Anterior cingulate cortex (tissue), 58 donors: ENCODE data around the gene MARS1.
"Not testable (repeated sequence)": the region's sequence is repeated elsewhere in the genome, so short reads cannot be mapped to it uniquely, and the experiment has no call there.

Source experiments
- DNase-seq, 58 donors: peaks; one replicate each; lab custom pipeline; 2025; lab: John Stamatoyannopoulos, UW

MARS1 gene

DNA sequence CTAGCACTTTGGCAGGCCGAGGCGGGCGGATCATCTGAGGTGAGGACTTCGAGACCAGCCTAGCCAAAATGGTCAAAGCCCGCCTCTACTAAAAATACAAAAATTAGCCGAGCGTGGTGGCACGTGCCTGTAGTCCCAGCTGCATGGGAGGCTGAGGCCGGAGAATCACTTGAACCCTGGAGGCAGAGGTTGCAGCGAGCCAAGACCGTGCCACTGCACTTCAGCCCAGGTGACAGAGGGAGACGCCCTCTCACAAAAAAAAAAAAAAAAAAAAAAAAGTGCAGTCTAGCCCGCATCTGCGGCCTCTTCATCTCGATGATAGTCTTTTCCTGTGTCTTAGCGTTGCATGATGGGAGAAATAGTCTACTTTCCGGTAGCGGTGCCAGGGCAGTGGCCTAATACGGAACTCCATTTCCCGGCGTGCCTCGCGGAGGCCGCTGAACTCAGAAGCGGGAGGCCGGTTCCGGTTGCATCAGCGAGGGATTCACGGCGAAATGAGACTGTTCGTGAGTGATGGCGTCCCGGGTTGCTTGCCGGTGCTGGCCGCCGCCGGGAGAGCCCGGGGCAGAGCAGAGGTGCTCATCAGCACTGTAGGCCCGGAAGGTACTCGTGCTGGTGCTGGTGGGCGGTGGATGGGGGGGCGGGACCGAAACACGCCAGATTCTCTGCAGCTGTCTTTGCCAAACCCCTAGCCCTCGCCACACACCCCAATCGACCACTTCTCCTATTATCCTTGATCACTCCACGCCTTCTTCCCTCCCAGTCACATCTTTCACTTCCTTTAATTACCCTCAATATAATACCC lies at the start of gene MARS1:
Gene MARS1 (plus strand): TSS at position 472 of the 805 bp plus-strand sequence. CDS start 23 bp downstream, at position 495.
- DNase-seq, result peak; percentile 25 to 98 (median 91)

DNA sequence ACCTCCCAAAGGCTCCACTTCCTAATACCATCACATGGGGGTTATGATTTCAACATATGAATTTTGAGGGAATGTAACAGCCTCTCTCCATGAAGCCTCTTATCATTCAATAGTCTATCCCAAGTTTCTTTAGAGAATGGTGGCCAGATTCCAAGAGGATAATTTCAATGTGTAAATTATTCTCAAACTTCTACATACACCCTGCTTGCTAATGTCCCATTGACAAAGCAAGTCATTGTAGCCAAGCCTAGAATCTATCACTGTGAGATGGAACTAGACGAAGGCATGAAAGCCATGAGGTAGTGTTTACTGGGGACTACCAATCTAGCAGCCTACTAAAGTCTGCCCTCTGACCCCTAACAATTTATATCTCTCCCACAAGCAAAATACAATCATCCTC lies 49.5 kb upstream of the MARS1 start:
- DNase-seq, result no peak

DNA sequence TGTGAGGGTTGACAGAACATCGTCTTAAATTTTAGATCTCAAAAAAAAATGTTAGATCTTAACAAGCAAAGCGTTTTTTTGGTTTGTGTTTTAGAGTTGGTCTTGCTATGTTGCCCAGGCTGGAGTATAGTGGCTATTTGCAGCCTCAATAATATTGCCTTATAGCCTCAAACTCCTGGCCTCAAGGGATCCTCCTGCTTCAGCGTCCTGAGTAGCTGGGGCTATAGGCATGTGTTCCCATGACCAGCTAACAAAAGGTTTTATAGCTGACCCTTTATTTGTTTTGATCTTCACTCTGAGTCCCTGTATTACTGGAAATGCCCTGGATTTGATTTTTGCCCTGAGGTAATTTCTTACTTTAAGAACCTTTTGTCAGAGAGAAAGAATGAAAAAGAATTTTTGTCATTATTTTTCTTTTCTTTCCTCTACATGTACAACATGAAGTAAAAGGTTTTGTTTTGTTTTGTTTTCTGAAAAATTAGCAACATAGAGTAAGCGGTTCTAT lies 48.1 kb upstream of the MARS1 start:
- no peak for DNase-seq

DNA sequence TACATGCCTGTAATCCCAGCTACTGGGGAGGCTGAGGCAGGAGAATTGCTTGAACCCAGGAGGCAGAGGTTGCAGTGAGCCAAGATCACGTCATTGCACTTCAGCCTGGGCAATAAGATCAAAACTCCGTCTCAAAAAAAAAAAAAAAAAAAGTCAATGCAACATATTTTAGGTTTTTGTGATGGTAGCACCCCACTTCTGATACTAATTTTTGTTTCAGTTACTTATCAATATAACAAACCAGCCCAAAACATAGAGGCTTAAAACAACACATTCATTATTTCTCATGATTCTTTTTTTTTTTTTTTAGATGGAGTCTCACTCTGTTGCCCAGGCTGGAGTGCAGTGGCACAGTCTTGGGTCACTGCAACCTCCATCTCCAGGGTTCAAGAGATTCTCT lies 46.5 kb upstream of the MARS1 start:
- not testable (repeated sequence) for DNase-seq

DNA sequence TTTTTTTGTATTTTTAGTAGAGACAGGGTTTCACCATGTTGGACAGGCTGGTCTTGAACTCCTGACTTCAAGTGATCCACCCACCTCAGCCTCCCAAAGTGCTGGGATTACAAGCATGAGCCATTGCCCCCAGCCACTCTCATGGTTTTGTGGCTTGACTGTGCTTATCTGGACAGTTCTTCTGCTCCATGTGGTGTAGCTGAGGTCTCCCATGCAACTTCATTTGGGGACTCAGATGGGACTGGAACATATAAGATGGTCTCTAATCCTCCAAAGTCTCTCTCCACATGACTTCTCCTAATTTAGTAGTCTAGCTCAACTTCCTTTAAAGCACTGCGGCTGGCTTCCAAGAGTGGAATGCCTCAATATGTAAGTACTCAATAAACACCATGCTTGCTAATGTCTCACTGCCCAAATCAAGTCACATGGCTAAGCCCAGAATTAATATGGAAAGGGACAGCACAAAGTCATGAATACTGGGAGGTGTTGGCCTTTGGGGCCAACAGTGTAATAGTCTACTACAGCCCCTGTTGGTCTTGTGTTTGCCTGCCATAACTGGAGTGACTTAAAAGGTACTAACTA lies 45.9 kb upstream of the MARS1 start:
- DNase-seq, result no peak

DNA sequence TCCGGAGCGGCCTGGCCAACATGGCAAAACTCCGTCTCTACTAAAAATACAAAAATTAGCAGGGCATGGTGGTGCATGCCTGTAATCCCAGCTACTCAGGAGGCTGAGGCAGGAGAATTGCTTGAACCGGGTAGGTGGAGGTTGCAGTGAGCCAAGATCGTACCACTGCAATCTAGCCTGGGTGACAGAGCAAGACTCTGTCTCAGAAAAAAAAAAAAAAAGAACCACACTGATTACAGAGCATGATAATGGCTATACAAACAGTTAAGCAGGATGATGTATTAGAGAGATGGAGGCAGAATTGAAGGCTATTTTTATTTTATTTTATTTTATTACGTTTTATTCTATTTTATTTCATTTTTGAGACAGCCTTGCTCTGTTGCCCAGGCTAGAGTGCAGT lies 43.5 kb upstream of the MARS1 start:
- not testable (repeated sequence) for DNase-seq

DNA sequence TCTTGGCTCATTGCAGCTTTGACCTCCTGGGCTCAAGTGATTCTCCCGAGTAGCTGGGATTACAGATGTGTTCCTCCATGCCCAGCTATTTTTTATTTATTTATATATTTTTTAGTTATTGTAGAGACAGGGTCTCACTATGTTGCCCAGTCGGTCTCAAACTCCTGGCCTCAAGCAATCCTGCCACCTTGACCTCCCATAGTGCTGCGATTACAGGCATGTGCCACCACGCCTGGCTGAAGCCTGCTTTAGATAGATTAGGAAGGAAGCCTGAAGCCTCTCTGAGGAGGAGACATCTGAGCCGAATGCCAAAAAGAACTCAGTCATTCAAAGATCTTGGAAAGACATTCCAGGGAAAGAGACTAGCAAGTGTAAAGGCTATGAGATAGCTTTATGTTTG lies 43.1 kb upstream of the MARS1 start:
- no peak for DNase-seq

DNA sequence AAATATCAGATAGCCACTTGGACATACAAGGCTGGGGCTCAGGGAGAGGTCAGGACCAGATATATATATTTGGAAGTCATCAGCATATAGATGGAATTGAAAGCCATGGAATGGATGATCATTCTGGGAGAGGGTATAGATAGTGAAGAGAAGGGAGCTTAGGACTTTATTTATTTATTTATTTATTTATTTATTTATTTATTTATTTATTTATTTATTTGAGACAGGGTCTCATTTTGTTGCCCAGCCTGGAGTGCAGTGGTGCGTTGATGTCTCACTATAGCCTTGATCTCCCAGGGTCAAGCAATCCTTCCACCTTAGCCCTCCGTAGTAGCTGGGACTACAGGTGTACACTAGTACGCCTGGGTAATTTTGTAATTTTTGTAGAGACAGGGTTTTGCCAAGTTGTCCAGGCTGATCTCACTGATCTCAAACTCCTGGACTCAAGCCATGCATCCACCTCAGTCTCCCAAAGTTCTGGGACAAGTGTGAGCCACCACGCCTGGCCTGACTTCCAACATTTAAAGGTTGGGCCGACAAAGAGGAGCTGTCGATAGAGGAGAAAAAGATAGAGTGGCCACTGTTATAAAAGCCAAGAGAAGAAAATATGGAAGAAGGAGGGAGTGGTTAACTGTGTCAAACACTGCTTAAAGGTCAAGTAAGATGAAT lies 41.4 kb upstream of the MARS1 start:
- no peak for DNase-seq

DNA sequence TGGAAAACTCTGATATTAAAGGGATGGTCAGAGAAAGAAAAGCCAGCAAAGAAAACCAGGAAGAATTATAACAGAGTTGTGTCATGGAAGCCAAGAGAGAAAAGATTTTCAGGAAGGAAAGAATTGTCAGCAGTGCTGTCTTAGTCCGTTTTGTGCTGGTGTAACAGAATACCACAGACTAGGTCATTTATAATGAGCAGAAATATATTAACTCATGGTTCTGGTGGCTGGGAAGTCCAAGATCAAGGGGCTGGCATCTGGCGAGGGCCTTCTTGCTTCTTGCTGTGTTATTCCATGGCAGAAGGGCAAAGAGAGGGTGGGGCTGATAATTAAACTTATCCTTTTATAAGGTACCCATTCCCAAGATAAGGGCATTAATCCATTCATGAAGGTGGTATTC lies 39.2 kb upstream of the MARS1 start:
- no peak for DNase-seq

DNA sequence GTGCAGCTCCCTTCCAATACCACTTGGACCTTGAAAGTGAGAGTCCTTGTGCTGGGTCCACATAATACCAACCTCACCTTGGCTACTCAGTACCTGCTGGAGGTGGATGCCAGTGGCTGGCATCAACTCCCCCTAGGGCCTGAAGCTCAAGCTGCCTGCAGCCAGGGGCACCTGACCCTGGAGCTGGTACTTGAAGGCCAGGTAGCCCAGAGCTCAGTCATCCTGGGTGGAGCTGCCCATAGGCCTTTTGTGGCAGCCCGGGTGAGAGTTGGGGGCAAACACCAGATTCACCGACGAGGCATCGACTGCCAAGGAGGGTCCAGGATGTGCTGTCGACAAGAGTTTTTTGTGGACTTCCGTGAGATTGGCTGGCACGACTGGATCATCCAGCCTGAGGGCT lies 38.5 kb upstream of the MARS1 start:
- no peak for DNase-seq

DNA sequence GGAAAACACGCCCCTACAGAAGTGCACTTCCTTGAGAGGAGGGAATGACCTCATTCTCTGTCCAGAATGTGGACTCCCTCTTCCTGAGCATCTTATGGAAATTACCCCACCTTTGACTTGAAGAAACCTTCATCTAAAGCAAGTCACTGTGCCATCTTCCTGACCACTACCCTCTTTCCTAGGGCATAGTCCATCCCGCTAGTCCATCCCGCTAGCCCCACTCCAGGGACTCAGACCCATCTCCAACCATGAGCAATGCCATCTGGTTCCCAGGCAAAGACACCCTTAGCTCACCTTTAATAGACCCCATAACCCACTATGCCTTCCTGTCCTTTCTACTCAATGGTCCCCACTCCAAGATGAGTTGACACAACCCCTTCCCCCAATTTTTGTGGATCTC lies 37.8 kb upstream of the MARS1 start:
- no peak for DNase-seq

DNA sequence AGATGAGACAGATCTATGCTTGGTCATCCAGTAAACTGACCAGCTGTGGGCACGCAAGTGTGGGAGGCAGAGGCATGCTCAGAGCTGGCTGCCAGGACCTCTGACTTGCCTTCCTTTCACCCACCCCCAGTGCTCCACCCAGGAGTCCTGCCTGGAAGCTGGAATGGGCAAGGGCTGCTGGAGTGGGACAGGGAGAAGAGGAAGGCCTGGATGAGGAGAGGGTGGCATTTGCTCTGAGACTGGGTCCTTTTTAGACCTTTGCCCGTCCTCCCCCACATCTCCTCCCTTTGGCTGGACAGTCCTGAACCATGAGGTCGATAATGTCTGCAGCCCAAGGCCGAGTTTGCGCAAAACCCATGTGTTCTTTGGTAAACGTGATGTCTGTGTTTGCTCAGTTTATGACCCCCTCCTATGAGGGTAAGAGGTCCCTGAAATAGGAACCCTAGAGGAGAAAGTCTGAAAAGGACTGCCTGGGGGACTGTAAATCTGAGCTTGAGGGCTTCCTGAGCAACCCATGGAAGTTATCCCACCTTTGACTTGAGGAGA lies 36.6 kb upstream of the MARS1 start:
- DNase-seq, result no peak

DNA sequence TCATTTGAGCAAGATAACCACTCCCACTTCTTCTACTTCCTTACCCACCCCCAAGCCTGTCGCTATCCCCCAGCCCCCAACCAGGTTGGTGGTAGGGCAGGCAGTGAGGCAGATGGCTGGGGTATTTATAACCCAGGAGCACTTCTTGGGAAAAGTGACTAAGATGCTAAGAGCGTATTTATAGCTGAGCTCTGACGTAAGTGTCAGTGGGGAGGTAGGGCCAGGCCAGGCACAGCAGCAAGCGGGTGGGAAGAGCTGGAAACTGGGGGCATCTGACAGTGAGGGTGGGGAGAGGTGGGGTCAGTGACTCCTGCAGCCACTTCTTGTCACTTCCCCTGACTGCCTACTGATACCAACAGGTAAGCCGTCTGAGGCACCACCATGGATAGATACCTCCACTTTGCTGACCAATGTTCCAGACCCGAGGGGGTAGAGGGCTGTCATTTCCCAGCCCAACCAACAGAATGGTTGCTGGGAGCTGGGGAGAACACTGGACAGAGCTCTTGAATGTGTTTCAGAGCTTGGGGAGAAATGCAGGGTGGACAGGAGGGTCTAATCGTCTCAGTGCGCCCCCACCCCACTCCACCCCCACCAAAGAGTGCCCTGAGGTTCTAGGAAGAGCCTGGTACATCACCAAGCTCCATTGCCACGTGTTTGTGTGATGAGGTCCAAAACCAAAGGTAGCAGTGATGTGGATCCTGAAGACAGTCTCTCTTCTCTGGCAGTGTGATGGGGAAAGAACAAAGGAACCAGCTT lies 35.5 kb upstream of the MARS1 start:
- peak in 32 of 58 donors; percentile 9 to 70 (median 35) for DNase-seq

DNA sequence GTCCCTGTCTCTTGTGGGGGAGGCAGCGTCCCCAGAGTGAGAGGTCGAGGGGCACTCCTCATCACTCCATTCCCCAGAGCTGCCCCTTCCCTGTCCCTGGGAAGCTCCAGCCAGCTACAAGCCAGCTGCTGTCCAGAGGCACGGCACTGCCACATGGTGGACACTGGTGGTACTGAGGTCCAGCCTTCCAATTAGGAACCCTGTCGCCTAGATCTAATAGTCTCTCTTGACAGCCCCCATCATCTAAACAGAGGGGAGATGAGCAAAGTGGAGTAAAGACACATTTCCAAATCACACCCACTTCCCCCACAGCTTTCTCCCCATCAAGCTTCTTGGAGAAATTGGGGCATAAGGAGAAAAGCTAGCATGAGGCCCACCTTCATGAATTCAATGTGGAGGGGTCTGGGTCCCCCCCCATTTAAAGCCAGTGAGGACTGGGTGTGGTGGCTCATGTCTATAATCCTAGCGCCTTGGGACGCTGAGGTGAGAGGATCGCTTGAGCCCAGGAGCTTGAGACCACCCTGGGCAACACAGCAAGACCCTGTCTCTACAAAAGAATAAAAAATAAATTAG lies 34.8 kb upstream of the MARS1 start:
- DNase-seq, result peak in 55 of 58 donors; percentile 15 to 85 (median 60)

DNA sequence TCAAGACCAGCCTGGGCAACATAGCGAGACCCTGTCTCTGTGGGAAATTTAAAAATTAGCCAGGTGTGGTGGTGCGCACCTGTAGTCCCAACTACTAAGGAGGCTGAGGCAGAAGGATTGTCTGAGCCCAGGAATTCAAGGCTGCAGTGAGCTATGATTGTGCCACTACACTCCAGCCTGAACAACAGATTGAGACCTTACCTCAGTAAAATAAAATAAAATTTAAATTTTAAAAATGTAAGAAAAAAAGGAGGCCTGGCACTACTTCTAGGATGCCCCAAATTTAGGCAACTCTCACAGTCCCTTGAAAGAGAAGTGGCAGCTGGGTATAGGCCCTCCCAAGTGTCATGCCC lies 33.7 kb upstream of the MARS1 start:
- DNase-seq, result no peak

DNA sequence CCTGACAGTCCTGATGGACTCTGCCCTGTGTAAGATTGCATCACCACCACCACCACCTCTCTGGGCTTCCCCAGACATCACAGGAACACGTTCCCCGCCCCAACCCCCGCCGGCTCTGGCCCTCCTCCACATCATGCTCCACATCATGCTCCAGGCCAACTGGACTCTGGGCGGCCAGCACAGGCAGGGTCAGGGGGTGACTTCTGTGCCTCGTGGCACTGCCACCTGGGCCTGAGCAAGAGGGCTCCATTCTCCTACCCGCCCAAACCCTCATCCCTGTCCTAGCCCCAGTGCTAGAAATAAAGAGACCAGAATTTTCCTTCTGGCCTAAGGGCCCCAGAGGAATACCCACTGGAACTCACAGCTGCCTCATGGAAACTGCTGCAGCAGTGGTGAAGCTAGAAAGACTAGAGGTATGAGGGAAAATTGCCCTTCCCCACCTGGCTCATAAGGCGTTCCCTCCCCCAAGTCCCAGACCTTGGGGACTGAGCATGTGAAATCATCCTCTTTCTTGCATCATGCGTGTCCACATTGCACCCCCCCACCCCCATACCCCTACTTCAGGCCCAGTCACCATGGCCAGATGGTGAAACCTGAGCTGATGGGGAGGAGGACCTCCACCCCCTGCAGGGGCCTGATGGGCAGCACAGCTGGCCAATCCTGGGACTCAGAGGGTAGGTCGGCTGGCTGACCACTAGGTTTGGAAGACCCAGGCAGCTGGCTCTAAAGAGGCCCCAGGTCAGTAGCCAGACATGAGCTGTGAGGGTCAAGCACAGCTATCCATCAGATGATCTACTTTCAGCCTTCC lies 33.1 kb upstream of the MARS1 start, which contains the start of gene INHBE:
Gene INHBE (plus strand): TSS at position 742 of the 808 bp plus-strand sequence. CDS start 230 bp downstream, outside the sequence.
- no peak for DNase-seq

DNA sequence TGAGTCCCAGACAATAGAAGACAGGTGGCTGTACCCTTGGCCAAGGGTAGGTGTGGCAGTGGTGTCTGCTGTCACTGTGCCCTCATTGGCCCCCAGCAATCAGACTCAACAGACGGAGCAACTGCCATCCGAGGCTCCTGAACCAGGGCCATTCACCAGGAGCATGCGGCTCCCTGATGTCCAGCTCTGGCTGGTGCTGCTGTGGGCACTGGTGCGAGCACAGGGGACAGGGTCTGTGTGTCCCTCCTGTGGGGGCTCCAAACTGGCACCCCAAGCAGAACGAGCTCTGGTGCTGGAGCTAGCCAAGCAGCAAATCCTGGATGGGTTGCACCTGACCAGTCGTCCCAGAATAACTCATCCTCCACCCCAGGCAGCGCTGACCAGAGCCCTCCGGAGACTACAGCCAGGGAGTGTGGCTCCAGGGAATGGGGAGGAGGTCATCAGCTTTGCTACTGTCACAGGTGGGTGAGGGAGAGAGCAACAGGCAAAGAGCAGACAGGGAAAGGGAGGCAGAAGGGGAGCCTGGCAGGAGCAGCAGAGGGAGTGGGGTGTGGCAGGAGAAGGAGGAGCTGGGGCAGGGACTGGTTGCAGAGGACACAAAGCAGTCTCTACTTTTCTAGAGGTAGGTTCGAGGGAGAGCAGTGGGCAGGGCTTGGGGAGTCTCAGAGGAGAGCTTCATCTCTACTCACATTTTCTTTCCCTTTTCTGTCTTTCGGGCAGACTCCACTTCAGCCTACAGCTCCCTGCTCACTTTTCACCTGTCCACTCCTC lies 32.3 kb upstream of the MARS1 start:
- DNase-seq, result no peak

DNA sequence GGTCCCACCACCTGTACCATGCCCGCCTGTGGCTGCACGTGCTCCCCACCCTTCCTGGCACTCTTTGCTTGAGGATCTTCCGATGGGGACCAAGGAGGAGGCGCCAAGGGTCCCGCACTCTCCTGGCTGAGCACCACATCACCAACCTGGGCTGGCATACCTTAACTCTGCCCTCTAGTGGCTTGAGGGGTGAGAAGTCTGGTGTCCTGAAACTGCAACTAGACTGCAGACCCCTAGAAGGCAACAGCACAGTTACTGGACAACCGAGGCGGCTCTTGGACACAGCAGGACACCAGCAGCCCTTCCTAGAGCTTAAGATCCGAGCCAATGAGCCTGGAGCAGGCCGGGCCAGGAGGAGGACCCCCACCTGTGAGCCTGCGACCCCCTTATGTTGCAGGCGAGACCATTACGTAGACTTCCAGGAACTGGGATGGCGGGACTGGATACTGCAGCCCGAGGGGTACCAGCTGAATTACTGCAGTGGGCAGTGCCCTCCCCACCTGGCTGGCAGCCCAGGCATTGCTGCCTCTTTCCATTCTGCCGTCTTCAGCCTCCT lies 31.6 kb upstream of the MARS1 start:
- DNase-seq, result peak in 8 of 58 donors; percentile 6 to 34 (median 16)
